ENCODE results near the gene RPRD2.

GRCh38 chr1:150346316-150346715 is 17.6 kb upstream of the RPRD2 start:
- TF ChIP-seq POLR2AphosphoS5 (IDR thresholded peaks at IDR 0.05; ENCODE audit: low read depth) (no peak), GABPA (IDR thresholded peaks at IDR 0.05; ENCODE audit: low read depth) (no peak)
- TF ChIP-seq, protein P1, sequence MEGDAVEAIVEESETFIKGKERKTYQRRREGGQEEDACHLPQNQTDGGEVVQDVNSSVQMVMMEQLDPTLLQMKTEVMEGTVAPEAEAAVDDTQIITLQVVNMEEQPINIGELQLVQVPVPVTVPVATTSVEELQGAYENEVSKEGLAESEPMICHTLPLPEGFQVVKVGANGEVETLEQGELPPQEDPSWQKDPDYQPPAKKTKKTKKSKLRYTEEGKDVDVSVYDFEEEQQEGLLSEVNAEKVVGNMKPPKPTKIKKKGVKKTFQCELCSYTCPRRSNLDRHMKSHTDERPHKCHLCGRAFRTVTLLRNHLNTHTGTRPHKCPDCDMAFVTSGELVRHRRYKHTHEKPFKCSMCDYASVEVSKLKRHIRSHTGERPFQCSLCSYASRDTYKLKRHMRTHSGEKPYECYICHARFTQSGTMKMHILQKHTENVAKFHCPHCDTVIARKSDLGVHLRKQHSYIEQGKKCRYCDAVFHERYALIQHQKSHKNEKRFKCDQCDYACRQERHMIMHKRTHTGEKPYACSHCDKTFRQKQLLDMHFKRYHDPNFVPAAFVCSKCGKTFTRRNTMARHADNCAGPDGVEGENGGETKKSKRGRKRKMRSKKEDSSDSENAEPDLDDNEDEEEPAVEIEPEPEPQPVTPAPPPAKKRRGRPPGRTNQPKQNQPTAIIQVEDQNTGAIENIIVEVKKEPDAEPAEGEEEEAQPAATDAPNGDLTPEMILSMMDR (IDR thresholded peaks at IDR 0.05; ENCODE audit: insufficient read depth, low read length) = no peak
- TF ChIP-seq, protein P2, sequence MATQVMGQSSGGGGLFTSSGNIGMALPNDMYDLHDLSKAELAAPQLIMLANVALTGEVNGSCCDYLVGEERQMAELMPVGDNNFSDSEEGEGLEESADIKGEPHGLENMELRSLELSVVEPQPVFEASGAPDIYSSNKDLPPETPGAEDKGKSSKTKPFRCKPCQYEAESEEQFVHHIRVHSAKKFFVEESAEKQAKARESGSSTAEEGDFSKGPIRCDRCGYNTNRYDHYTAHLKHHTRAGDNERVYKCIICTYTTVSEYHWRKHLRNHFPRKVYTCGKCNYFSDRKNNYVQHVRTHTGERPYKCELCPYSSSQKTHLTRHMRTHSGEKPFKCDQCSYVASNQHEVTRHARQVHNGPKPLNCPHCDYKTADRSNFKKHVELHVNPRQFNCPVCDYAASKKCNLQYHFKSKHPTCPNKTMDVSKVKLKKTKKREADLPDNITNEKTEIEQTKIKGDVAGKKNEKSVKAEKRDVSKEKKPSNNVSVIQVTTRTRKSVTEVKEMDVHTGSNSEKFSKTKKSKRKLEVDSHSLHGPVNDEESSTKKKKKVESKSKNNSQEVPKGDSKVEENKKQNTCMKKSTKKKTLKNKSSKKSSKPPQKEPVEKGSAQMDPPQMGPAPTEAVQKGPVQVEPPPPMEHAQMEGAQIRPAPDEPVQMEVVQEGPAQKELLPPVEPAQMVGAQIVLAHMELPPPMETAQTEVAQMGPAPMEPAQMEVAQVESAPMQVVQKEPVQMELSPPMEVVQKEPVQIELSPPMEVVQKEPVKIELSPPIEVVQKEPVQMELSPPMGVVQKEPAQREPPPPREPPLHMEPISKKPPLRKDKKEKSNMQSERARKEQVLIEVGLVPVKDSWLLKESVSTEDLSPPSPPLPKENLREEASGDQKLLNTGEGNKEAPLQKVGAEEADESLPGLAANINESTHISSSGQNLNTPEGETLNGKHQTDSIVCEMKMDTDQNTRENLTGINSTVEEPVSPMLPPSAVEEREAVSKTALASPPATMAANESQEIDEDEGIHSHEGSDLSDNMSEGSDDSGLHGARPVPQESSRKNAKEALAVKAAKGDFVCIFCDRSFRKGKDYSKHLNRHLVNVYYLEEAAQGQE (IDR thresholded peaks at IDR 0.05; ENCODE audit: insufficient replicate concordance, low read depth) = no peak
